Central memory CD4-positive, alpha-beta T cell (primary cell): Measurements from ENCODE around the gene SLC6A11.

Experiments
- DNase-seq: peaks from one replicate; pipeline ENCODE4 v3.0.0; 2022

SLC6A11 gene

DNA sequence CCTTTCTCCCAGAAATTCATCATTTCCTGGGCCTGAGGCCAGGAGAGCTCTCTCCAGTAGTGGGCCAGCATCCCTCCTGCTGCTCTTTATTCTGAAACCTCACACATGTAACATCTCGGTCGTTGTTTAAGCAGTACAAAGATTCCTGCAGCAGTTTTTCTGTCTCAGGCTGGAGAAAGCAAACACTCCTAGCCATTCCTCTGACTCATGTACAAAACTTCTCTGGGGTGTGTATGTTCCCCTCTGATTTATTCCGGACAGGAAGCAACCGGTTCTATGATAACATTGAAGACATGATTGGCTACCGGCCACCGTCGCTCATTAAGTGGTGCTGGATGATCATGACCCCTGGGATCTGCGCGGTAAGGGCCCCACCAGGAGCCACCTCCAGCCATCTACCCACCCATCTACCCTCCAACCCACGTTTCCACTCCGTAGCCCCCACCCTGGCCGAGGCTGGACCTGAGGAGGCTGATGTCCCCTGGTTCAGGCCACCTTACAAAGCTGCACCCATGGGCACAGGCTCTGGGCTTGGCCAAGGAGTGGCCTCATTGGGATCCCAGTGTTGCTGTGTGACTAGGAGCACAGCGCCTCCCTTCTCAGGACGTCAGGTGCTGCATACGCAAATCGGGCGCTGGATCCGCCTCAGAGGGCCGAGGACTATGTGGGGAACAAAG lies 117.9 kb downstream of the SLC6A11 start:
- no peak for DNase-seq

DNA sequence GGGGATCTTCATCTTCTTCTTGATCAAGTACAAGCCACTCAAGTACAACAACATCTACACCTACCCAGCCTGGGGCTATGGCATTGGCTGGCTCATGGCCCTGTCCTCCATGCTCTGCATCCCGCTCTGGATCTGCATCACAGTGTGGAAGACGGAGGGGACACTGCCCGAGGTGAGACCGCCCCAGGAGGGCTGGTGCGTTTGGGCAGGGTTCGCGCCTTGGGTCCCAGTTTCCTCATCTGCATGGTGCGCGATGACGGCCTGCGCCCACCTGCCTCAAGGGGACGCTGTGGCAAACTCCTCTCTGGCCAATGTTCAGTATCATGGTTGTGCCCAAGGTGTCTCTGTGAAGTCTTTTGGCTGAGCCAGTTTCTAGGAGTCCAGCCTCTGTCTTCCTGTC lies 119.0 kb downstream of the SLC6A11 start:
- no peak for DNase-seq

DNA sequence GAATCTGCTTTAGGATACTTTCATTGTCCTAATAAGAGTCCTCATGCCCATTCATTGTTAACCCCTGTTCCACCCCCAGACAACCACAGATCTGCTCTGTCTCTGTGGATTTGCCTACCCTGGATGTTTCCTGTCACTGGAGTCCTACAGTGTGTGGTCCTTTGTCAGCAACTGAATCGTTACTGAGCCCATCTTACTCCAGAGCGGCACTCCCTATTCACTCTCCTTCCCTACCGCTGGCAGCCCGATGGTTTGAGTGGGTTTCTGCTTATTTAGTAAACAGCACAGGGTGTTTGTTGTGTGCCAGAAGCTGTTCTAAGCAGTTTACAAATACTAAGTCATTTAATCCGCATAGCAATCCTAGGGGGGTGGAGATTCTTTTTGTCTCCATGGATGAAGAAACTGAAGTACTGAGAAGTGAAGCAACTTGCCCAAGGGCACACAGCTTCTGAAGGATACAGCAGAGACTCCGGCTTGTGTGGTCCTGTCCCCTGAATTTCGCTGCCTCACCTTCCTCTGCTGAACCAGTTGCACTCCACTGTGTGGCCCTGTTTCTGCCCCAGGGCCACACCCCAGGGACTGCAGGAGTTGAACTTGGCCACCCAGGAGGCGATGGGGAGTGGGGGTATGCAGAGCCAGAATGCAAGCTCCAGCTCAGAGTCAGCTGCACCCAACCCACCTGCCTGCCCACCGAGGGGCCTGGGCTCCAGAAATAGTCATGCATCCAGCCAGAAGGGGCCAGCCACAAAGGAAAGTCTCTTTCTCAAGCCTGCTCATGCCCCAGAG lies 120.0 kb downstream of the SLC6A11 start:
- no peak for DNase-seq

DNA sequence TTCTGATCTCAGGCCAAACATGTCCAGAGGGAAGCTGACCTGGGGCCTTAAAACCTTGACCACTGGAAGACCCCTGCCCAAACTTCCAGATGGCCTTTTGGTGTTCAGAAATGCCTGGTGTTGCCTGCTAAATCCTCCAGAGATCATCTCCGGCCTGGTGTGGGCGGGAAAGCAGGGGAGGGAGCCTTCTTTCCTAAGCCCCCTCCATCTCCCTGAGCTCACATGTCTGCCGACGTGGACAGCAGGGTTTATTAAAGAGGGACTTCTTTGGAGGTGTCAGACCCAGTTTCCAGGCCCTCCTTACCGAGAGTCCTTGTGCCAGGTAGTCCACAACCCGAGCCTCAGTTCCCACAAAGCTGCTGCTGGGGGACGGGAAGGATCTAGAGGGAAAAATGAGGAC lies 120.7 kb downstream of the SLC6A11 start:
- no peak for DNase-seq

DNA sequence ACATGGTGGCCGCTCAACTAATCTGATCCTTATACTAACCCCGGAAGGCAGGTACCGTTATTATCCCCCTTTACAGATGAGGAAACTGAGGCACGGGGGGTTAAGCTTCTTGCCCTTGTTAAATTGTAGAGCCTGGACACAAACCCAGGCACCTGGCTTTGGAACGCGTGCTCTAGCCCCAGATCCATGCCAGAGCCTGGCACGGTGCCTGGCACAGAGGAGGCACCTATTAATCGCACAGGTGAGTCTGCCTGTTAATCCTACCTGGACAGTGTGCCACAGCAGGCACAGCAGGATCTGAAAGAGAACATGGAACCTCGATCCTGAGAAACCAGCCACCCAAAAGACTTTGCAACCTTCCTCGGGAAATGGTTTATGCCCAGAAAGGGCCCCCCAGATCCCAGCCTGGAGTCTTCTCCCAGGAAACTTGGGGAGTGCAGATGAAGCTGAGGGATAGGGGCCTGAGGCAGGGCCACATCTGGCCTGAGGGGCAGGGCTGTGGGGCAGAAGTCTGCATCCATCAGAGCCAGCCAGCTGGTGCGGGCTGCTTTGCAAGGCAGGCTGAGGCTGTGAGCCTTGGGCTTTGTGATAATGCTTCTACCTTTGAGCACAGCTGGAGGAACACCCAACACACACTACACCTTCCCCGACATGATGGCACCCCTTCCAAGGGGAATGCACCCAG lies 121.3 kb downstream of the SLC6A11 start:
- no peak for DNase-seq

DNA sequence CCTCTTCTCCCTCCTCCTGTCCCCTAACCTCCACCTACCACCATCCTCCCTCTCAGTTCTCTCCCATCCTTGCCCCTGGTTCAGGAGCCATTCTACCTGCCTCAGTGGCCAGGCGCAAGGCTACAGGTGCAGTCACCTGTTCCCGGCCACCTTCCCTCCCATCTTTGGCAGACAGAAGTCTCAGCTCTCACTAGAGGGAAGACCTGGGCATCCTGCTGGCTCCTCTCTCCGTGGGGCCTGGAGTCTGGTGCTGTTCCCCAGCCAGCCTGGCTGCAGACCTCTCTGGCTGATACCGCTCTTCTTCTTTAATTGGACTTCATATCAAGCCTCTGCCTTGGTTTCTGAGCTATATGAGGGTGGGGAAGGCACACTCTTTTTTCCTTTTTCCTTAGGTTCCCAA lies 123.5 kb downstream of the SLC6A11 start:
- DNase-seq = no peak

DNA sequence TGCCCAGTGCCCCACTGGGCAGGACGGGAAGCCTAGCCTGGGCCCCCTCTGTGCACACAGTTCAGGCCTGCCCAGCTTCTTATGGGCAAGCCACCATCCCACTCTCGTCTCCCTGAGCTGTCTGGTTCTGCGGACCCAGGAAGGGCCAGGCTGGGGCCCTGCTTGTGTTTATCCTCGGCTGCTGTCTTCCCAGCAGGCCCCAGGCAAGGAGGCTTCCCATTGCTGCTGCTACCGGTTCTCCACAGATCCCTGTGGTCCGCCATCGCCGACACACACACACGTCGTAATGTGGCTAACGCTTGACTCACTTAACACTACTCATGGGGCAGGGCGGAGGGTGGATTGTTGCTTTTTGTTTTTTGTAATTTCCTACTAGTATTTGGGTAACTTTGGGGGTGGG lies 124.1 kb downstream of the SLC6A11 start:
- no peak for DNase-seq

DNA sequence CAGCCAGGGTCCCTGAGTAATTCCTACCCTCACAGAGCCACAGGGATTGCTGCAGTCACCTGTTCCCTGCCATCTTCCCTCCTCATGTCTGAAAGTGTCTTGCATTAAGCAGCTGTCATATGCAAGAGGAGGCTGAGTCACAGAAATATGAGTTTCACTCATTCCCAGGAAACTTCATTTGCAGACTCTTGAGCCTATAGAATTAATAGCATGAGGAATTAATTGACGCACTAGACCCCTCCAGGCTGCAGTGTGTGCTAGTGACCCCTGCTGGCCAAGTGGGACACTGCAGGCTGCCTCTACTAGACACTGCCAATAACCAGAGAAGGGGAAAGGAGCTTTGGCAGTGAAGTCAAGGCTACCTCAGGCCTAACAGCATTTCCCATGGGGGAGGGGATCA lies 125.9 kb downstream of the SLC6A11 start:
- DNase-seq = no peak

DNA sequence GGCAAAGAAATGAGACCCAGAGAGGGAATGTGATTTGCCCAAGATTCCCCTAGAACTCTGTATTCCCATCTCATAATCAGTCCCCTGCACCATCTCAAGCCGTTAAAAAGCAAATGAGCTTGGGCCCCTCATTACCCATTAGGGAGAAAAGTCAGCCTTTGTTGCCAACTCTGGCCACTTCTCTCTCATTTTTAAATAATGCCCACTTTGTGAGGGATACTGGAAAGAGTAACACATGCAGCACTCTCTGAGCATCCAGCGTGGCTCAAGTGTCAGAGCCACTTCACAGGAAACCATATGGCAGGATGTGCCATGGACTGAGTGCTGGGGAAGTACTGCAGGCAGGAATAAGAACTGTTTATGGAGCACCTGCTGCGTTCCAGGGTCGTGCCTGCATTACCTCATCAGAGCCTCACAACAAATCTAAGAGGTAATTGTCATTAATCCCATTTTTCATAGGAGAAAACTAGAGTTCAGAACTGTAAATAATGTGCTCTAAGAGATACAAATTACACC lies 126.7 kb downstream of the SLC6A11 start:
- DNase-seq = no peak

DNA sequence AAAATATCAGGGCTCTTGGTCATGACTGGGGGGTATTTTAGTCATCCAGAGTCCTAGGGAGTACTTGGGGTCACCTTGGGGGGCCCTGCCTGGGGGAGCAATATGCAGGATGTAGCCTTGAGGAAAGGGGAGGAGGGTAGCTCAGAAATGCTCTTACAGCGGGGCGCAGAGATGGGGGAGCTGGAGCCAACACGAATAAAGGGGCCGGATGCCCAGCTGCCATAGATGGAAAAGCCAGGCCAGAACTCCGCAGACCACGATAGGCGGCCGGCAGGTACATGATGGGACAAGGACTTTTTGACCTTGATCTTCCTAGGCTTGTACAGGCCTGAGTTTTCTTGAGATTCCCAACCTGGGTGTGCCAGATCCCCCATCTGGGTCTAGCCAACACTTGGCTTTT lies 128.8 kb downstream of the SLC6A11 start:
- DNase-seq = no peak

DNA sequence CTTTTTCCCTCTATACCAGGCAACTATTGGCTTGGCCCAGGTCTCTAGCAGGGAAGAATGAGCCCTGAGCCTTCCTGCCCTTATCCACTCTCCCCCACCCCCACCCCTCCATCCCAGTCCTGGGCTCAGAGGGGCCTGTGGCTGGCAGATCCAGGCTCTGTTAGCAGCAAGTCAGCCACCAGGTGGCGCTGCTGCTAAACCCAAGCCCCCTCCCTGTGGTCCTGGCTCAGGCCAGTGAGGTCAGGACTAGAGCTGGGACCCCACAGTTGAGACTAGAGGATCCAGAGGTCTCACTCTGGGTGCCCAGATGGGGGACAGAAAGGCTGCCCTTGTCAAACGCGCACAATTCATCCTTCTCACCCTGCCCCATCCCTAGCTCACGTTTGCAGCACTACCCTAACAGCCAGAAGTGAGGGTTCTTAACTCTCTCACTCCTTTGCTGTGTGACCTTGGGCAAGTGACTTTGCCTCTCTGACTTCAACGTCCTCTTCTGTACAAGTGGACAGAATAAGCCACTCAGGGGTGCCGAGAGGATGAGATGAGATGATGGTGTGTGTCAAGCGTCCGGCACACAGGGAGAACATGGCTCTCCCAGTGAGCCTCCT lies 129.8 kb downstream of the SLC6A11 start:
- DNase-seq = no peak

DNA sequence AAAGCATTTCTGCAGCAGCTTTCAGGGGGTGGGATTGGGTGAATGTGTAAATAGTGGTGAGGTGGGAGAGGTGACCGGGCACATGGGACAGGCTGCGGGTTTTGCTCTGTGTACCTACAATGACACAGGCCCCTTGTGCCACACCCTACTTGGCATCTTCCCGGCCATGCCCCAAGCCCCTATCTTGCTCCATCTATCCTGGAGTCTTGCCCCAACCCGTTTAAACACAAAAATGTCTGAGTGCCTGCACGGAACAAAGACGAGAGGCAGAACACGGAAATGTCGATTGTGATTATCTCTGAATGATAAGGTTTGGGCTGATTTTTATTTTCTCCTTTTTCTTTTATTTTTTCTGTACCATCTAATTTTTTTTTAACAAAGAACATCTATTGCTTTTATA lies 130.5 kb downstream of the SLC6A11 start:
- no peak for DNase-seq

DNA sequence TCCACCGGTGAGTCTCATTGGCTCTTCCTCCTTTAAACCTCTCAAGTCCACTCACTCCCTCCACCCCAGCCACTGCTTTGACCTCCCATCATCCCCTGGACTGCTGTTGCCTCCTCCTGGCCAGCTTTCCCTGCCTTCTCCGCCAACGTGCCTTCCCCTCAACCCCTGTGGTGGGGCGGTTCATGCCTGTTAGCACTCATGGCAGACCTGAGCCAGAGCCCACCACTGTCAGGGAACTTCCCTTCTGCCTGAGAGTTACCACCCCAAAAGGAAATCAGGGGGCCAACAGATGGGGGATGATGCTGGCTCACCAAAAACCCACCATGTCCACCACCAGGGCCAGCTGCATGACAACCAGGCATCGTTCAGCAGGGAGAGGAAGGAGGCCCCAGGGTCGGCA lies 132.3 kb downstream of the SLC6A11 start:
- no peak for DNase-seq

DNA sequence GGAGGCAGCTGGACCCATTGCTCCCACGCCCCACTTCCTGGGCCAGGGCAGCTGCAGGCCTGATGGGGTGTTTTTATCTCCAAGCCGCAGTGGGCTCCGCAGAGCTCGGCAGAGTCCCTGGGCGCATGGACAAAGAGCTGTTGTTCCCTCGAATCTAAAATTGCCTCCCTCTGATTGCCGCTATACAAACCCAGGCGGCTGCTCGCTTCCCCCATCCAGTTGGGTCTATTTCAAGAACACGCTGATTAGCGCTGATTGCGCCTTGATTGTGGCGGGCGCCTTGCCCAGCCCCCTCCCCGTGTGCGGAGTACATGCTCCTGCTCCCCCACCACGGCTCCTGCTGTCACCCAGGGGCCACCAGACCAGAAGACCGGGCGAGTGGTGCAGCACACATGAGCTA lies 133.2 kb downstream of the SLC6A11 start:
- no peak for DNase-seq

DNA sequence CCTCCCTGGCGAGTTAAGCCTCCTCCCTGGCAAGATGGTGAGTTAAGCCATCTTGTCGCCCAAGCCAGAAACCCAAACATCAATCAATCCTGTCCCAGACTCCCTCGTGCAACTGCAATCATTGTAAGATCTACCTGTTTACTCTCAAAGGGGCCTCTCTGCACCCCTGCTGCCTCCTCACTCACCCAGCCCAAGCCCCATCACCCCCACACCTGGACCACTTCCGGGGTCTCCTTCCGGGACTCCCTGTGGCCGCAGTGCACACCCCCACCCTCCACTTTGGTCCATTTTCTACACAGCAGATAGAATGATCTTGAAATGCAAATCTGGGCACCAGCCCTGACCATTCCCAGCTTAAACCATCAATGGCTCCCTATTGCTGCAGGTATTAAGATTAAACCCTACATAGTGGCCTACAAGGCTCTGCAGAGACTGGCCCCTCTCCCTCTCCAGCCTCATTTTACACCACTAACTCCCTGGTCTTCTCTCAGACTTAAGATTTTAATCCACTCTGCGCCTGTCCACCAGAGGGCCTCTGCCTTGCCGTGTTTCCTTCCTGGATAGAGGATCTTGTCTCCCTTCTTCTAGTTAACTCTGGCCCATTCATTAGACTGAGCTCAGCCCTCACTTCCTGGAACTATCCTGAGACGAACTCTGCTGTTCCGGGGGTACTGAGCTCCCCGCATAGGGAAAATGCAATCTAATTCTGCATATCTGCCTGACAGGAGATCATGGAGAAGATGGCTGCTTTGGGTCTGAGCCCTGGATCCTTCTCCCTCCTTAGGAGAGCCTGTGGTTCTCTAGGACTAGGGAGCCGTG lies 134.7 kb downstream of the SLC6A11 start:
- DNase-seq = no peak

DNA sequence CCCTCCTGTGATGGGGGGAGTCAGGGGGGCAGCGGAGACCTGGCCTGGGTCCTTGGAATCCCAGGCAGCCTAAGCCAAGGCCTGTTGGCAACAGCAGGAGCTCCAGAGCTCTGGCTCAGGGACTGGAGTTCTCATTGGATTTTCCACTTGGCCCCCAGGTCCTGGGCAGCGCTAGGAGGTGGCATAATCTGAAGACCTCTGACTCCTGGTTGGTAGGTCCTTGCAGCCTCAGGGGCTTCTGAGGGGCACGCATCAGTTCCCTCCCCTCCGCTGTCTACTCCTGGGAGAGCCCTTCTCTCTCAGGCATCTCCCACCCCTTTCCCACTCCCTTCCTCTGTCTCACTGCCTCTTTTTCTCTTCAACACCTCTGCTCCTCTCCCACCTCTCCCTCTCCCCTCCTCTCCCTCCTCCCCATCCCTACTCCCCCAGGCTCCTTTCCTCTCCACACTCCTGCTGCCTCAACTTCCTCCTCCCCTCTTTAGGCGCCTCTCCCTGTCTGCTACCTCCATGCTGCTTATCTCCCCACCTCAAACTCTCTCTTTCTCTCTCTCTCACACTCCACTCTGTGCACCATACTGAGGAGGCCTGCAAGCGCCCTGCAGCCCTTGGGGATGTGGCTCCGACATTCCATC lies 135.4 kb downstream of the SLC6A11 start:
- DNase-seq = no peak

DNA sequence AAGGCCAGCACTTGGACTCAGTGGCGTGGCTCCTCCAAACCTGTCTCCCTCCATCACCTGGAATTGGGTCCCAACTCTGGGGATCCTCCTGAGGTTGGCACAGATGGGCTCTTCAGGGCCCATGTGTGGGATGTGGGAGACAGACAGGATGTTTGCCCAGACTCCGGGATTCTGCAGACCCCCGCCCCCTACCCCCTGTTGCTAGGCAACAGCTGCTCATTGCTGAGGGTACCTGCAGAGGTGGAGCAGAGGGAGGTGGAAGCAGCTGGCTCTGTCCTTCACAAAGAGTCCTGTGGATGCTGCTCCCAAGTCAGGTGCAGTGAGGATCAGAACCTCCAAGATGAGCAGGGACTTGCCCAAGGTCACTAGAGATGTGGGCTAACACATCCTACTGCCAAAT lies 136.5 kb downstream of the SLC6A11 start:
- no peak for DNase-seq

DNA sequence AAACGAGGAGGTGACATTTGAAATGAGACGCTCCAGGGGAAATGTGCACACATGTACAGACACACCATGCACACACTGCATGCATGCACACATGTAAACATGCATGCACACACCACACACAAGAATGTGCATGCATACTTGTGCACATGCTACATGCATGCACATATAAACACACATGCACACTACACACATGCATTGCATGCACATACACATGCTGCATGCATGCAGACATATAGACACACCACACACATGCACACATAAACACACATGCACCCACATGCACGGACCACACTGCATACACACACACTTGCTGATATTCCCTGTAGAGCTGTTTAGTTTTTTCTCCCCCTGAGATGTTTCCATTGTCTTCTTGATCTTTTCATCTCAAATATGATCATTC lies 138.7 kb downstream of the SLC6A11 start:
- DNase-seq = no peak

DNA sequence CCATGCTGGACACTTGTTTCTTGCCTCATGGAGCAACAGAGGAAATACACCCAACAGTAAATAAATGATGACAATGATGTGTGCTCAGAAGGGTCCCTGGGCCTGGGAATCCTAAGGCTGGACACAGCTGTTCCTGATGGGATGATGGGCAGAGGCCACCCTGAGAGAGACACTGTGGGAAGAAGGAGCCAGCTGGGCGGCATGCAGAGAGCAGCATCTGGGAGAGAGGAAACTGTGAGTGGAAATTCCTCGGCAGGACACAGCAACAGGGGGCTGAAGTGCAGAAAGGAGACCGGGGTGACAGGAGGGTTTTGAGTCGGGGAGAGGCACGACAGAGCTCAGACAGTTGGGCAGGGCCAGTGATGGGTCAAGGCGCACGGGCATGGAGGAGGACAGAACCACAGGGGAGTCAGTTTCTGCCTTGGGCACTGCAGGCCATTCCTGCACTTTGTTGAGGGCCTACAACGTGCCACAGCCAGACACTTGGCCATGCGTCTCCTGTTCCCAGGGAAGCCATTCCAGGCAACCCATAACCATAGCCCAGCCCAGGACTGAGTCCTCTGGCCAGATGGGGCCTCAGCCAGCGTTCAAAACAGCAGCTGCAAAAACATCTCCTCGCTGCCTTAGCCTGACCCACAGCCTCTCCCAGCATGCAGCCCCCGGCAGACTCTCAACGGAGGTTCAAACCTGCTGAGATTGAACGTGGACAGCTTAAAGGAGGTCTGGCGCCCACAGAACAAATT lies 139.9 kb downstream of the SLC6A11 start:
- DNase-seq = no peak

DNA sequence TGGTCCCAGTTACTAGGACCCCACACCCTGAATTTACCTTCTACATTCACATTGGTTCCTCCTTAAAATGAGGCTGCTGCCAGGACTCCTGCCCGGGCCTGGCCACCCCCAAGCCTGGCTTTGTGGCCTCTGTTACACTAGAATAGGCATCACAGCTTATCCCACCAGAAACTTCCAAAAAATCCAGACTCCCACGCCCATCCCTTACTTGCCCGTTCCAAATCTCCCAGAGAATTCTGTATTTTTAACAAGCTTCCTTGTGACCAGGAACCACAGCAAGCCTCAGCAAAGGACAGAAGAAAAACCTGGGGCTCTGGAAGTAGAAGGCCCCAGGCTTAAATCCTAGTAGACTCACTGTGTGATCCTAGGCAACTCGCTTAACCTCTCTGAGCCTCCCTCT lies 140.5 kb downstream of the SLC6A11 start:
- DNase-seq = no peak

DNA sequence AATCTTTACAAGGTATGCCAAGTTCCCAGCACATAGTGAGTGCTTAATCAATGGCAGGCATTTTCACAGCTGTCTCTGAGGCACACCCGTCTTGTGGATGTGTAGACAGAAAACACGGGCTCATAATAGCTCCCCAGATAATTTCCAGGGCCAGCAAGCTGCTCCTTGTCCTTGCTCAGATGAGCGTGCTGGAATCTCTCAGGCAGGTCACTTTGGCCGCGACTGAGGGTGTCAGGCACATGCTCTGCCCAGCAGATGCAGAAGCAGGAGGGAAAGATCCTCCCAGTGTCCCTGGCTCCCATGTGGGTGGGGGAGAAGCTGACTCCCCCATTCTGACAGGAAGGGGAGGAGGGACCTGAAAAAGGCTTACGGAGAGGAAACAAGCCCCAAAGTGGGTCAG lies 141.0 kb downstream of the SLC6A11 start:
- DNase-seq = no peak
